GM11168 (cell line): ENCODE results near the gene GIPR.
"Not testable (repeated sequence)": the region's sequence is repeated elsewhere in the genome, so short reads cannot be mapped to it uniquely, and the experiment has no call there.

Experiments
- in situ Hi-C: fragments of 300-500 bp; cut with MboI; formaldehyde crosslinking; loops from one replicate; pipeline ENCODE4 v1.12.0; 2022; ENCODE audit warnings: low sequenced_read_pairs; ENCODE audit not compliant: unreplicated experiment

Gene GIPR

GRCh38 chr19:45687599-45687998, 19.6 kb downstream of the GIPR start:
- in situ Hi-C loops: no loop called here

- in situ Hi-C loops: no loop called here
Measured at GRCh38 chr19:45691516-45692186, 23.6 kb downstream of the GIPR start, which contains the start of gene SNRPD2. SNRPD2 (minus strand) TSS chr19:45691953; CDS start chr19:45691888, 65 bp downstream.

- in situ Hi-C loops: no loop called here
Measured at GRCh38 chr19:45692187-45693105, 24.4 kb downstream of the GIPR start, which contains the start of gene QPCTL. QPCTL (plus strand) TSS chr19:45692666; CDS start chr19:45692704, 38 bp downstream.

GRCh38 chr19:45693106-45693788, 25.2 kb downstream of the GIPR start:
- in situ Hi-C loops: no loop called here

GRCh38 chr19:45701676-45702075, 33.7 kb downstream of the GIPR start:
- in situ Hi-C loops: no loop called here

DNA sequence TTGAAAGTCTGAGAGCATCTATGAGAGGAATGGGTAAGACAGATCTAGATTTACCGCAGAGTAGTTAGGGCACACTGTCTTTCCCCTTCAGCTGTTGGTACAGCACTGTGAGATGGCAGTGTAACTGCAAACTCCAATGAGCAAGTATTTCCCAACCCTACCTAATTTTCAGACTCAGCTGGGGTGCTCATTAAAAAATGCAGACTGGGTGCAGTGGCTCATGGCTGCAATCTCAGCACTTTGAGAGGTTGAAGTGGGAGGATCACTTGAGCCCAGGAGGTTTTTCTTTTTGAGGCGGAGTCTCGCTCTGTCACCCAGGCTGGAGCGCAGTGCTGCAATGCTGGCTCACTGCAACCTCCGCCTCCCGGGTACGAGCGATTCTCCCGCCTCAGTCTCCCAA, 37.1 kb downstream of the GIPR start:
- in situ Hi-C loops: no loop called here

GRCh38 chr19:45705710-45706415, 37.8 kb downstream of the GIPR start:
- in situ Hi-C loops: no loop called here

DNA sequence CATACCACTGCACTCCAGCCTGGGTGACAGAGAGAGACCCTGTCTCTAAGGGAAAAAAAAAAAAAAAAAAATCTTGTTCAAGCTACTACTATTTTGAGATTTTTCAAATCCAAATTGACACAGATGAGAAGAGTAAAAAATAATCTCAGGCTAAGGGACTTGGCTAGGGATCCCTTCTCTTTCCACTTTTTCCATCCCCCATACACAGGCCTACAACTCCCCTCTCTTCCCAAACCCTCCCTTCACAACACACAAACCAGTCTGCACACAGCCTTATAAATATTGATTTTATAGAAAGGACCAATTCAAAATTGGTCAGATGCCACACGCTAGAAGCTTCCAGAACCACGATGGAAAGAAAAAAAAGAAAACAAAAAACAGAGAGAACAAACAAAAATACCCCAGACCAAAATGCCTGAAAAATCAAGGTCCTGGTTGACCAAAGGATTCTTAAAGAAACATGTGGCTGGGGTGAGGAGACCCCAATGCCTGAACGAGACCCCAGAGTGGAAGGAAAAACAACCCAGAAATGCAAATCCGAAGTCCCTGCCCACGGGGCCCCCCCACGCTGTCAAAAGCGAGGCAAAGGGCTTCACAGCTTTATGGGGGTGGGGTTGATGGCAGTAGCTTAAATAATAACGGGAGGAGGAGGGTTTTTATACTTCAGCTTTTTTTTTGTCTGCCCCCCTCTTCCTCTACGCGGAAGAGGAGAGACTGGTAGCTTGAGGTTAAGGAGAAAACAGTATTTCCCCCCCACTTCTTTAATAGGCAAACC, 42.5 kb downstream of the GIPR start:
- in situ Hi-C loops: no loop called here

DNA sequence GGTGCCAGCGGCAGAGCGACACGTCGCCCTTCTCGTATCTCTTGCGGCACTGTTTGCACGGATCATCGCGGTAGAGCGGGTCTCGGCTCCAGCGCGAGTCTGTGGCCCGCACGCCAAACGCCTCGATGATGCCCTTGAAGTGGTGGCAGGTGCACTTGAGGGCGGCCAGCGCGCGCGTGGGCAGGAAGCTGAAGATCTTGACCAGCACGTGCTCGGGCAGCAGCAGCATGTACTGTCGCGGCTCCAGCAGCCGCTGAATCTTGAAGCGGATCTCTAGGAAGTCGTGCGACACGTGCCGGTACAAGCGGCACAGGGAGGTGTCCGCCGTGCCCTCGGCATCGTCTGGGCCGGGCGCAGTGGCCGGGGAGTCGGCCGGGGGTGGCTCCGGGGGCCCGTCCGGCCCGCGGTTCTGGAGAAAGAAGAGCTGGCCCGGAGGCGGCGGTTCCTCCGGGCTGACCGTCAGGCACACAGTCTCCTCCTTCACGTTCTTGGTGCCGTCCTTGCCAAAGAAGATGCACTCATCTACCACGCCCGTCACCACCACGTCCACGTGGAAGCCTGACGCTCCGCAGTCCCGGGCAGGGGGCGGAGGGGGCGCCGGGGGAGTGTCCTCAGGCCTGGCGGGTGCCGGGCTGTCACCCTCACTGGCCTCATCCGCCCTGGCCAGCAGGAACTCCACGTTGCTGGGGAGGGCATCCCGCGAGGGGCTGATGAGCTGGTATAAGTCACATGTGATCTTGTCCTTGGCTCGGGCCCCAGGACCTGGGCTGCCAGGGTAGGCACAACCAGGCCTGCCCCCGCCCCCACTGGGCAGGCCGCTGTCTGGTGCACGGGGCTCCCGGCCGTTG, 44.1 kb downstream of the GIPR start:
- in situ Hi-C loops: no loop called here

DNA sequence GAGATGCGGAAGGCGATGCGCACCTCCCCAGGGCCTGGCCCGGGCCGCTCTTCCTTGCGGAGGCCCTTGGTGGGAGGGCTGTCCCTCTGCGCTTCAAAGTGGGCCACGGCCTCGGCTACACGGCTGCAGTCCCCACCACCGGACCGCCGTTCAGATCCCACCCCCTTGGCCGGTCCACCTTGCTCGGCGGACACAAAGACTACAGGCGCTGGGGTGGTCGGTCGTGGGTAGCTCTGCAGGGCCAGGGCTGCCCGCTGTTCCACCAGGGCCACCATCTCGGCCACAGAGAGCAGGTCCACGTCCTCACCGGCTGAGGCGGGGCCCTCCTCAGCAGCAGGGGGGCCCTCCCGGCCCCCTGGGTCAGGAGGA, 44.7 kb downstream of the GIPR start:
- in situ Hi-C loops: no loop called here

- in situ Hi-C loops: no loop called here
Measured at GRCh38 chr19:45713141-45713540, 45.1 kb downstream of the GIPR start.

DNA sequence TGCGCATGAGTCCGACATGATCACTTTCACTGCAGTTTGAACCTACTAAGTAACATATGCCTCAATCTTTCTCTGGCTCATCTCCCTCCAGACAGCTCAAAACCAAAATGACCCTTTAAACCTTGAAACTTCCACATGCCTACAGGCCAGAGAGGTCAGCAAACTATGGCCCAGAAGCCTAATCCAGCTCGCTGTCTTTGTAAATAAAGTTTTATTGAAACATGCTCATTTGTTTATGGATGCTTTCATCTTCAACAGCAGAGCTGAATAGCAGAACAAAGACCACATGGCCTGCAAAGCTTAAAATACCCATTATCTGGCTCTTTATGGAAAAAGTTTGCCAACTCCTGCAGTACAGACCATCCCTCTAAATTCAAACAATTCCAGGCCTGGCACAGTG, 47.1 kb downstream of the GIPR start:
- in situ Hi-C loops: no loop called here

- in situ Hi-C loops: no loop called here
Measured at GRCh38 chr19:45716359-45717130, 48.5 kb downstream of the GIPR start.

GRCh38 chr19:45717131-45717982, 49.3 kb downstream of the GIPR start:
- in situ Hi-C loops: no loop called here

DNA sequence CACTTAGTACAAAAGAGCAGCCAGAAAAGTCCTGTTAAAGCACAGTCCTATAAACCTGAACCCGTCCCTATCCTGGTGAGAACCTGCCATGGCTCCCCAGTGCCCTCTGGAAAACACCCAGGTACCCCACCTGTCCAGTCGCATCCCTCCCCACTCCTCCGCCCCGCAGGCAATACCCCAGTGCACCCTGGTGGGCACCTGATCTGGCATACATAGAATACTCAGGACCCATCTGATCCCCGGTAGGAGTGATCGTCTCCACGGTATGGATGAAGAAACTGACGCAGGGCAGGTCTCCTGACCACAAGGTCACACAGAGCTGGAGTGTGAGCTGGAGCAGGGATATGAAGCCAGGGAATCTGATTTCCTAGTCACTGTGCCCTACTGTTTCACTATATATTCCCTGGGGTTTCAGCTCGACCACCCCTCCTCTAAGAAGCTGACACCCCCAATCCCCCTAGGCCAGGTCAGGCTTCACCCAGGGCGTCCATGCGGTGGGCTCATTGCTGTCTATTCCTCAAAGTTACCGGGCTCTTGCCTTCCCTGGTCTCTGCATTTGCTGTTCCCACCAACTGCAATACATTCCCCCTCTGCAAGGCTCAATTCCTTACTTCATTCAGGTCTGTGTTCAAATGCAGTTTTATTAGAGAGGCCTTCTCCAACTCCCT, 50.1 kb downstream of the GIPR start:
- in situ Hi-C loops: no loop called here

- in situ Hi-C loops: not testable (repeated sequence)
Measured at GRCh38 chr19:45720065-45720464, 52.0 kb downstream of the GIPR start.
